ENCODE measurements around the gene RALGPS1. TPM values are rescaled to one million over a fixed set of nuclear protein-coding genes. Genes with fewer than 3 reads are reported as not detected.
A peak's percentile ranks its signal among the peaks of the same experiment; 100 is the strongest.

Gene RALGPS1
- polyA plus RNA-seq, 1 of the 3 experiments (the other 2 are of a cell fraction) = 3.9 TPM

DNA sequence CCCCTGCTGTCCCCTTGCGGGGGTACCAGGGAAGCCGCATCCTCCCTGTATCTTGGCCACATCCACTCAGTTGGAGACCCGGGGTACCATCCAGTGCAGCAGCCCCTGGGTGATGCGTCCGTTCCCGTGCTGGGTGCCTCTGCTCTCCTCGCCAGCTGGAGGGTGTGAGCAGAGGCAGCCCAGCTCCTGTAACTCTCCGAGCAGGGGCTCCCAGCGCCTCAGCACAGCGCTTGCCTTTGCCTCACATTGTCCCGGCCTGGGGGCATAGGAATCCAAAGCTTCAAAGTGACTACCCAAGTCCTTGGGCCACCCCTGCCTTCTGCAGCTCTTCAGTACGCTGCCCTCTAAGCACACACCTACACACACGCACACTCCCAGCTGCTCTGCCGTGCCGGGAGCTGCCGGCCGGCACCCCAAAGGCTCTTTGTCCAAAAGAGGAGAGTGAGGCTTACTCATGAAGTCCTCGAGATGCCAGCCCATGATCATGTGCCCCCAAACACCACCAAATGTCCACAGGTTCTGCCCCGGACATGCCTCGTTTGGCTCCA lies 207.1 kb downstream of the RALGPS1 start:
- Histone ChIP-seq H3K4me3 (ENCODE audit: low read depth in 2 of 2, low read length in 1 of 2) (peak overlapping the region; percentile 60 to 68), H3K9me3 (no peaks in the 10 kb centered on the region), H3K4me2 (peak overlapping the region; percentile 97), H3K79me2 (ENCODE audit: insufficient read depth) (peaks cover 13% of the 10 kb centered on the region; the same call in 1 of the 2 replicates), H3K4me1 (ENCODE audit: control insufficient read depth in 1 of 2, insufficient read depth in 2 of 2, low read depth in 1 of 2, low read length in 1 of 2) (peaks cover 12 to 38% of the 10 kb centered on the region in 2 experiments; a peak in 1 of 4 replicates), H2AFZ (ENCODE audit: low read depth) (peak overlapping the region; percentile 92), H3K9ac (peak overlapping the region; percentile 72; the same call in 1 of the 2 replicates), H3K27ac (ENCODE audit: low read depth in 2 of 2, low read length in 1 of 2) (peak overlapping the region; percentile 1 to 75; a peak in 1 of 4 replicates), H4K20me1 (ENCODE audit: insufficient read depth) (no peaks in the 10 kb centered on the region), H3K27me3 (ENCODE audit: insufficient read depth) (no peaks in the 10 kb centered on the region), H3K9me2 (no peaks in the 10 kb centered on the region), H3K36me3 (replicated peaks in 1 of 2; ENCODE audit: control insufficient read depth in 1 of 2, insufficient read depth in 2 of 2, low read length in 1 of 2) (no peaks in the 10 kb centered on the region), H3F3A (replicated peaks; ENCODE audit: insufficient read depth) (no peaks in the 10 kb centered on the region)
- ChIA-PET POLR2A (no interaction called here), CTCF (interaction anchor here (0.8 to 2.2 kb wide), 9 partner anchors 9 to 181 kb away, joined by 3 to 7 read pairs (median 4); no protein-coding TSS in a partner anchor)
- peak; percentile 59 for DNase-seq
- TF ChIP-seq JUND (IDR thresholded peaks at IDR 0.05) = no peak
- TF ChIP-seq YY1 (IDR thresholded peaks at IDR 0.05; ENCODE audit: low read depth) = no peak
- no peak for TF ChIP-seq FOXJ3 (CRISPR knock-in tag; IDR thresholded peaks at IDR 0.05)
- TF ChIP-seq NFIC (IDR thresholded peaks at IDR 0.05; ENCODE audit: borderline replicate concordance) = no peak
- TF ChIP-seq USF1 (IDR thresholded peaks at IDR 0.05; ENCODE audit: borderline replicate concordance, low read depth) = no peak
- TF ChIP-seq, protein P1, sequence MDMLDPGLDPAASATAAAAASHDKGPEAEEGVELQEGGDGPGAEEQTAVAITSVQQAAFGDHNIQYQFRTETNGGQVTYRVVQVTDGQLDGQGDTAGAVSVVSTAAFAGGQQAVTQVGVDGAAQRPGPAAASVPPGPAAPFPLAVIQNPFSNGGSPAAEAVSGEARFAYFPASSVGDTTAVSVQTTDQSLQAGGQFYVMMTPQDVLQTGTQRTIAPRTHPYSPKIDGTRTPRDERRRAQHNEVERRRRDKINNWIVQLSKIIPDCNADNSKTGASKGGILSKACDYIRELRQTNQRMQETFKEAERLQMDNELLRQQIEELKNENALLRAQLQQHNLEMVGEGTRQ (IDR thresholded peaks at IDR 0.05; ENCODE audit: borderline replicate concordance, low read depth, low read length) = no peak
- no peak for TF ChIP-seq RAD21 (IDR thresholded peaks at IDR 0.05; ENCODE audit: low read length)
- TF ChIP-seq MEF2A (IDR thresholded peaks at IDR 0.05; ENCODE audit: borderline replicate concordance, low read depth) = no peak
- TF ChIP-seq RXRA (IDR thresholded peaks at IDR 0.05; ENCODE audit: borderline replicate concordance, low read depth) = no peak
- TF ChIP-seq, protein P2, sequence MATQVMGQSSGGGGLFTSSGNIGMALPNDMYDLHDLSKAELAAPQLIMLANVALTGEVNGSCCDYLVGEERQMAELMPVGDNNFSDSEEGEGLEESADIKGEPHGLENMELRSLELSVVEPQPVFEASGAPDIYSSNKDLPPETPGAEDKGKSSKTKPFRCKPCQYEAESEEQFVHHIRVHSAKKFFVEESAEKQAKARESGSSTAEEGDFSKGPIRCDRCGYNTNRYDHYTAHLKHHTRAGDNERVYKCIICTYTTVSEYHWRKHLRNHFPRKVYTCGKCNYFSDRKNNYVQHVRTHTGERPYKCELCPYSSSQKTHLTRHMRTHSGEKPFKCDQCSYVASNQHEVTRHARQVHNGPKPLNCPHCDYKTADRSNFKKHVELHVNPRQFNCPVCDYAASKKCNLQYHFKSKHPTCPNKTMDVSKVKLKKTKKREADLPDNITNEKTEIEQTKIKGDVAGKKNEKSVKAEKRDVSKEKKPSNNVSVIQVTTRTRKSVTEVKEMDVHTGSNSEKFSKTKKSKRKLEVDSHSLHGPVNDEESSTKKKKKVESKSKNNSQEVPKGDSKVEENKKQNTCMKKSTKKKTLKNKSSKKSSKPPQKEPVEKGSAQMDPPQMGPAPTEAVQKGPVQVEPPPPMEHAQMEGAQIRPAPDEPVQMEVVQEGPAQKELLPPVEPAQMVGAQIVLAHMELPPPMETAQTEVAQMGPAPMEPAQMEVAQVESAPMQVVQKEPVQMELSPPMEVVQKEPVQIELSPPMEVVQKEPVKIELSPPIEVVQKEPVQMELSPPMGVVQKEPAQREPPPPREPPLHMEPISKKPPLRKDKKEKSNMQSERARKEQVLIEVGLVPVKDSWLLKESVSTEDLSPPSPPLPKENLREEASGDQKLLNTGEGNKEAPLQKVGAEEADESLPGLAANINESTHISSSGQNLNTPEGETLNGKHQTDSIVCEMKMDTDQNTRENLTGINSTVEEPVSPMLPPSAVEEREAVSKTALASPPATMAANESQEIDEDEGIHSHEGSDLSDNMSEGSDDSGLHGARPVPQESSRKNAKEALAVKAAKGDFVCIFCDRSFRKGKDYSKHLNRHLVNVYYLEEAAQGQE (IDR thresholded peaks at IDR 0.05; ENCODE audit: low read depth, low read length) = no peak
- TF ChIP-seq TAF1 (IDR thresholded peaks at IDR 0.05; ENCODE audit: borderline replicate concordance, low read depth, low read length) = no peak
- TF ChIP-seq RCOR1 (IDR thresholded peaks at IDR 0.05; ENCODE audit: low read length) = no peak
- no peak for TF ChIP-seq FOXM1 (IDR thresholded peaks at IDR 0.05; ENCODE audit: low read depth)
- TF ChIP-seq IRF3 (IDR thresholded peaks at IDR 0.05; ENCODE audit: low read depth, low read length) = no peak
- TF ChIP-seq ELF1 (IDR thresholded peaks at IDR 0.05) = no peak
- 29% methylated on average over 12 of the region's 20 CpGs for WGBS (ENCODE audit: low lambda C conversion rate)
